HG02642 (cell line): ENCODE data around the gene KIRREL3.

Source experiments
- ATAC-seq: cut with Tn5 transposase; IDR thresholded peaks from one replicate; pipeline ENCODE4 v1.9.1; 2021; ENCODE audit warnings: mild to moderate bottlenecking; ENCODE audit not compliant: unreplicated experiment, poor library complexity

The KIRREL3 gene

DNA sequence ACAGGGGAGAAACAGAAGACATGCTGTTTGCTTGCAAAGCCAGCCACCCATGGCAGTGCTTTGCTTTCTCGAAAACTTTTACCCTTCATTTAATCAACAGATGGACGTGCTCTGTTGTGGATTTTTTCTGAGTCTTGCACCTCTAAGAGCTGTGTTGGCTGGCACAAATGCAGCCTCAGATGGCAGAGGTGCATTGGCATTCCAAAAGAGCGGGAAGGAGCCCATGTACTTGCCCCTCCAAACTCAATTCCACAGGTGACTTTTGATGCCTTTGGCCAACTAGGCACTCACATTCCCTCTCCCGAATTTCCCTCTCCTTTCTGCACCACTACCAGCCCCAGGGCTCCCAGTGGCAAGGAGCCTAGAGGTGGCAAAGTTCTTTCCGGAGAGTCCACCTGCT lies 1.2 kb downstream of the KIRREL3 start:
- no peak for ATAC-seq

DNA sequence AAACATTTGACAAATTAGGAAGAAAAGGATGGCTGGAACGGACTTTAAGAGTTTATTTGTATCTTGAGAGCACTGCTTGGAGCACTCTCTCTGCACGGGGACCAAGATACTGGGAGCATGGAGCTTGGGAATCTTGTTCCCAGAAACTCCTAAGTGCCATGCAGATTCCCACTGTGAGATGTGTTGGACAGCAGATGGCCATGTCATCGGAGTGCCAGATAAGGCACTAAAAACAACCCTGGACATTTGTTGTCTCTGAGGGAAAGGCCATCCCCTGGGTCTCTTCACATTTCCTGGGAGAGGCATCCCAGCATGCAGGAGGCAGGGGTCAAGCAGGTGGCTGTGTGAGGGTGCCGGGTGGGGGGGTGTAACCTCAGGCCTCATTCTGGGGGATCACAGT lies 2.9 kb downstream of the KIRREL3 start:
- ATAC-seq: no peak

GRCh38 chr11:126997196-126997595 lies 3.4 kb downstream of the KIRREL3 start:
- ATAC-seq: no peak

DNA sequence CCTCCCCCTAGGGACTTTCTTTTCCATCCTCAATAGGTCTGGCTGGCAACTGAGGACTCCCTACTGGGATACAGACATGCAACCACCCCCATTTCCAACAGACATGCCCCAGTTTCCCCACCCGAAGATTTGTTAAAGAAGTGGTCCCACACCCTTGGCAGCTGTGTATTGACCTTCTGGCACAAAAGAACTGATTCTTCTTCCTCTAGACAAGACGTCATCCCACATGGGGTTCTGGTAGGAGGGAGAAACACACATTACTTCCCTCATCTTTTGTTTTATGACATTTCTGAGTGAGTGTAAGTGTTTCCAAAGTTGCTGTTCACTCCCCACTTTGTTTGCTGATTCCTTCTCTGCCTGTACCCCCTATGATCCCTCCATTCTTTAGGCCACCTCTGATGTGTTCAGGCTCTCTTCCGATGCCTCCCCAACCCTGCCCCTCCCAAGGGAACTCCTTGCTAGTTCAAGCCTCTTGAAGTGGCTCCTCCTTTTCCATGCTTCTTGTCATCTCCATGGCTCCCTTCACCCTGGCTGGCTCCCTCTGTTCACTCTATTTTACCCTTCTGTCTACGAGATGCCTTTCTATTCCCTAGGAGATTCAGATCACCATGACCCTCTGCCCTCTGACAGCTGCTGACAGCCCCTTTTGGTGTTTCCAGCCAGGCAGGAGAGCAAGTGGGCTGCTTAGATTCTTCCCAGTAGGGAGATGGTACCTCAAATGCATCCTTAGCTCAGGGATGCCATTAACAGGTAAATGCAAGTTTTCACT lies 4.3 kb downstream of the KIRREL3 start:
- ATAC-seq: no peak

DNA sequence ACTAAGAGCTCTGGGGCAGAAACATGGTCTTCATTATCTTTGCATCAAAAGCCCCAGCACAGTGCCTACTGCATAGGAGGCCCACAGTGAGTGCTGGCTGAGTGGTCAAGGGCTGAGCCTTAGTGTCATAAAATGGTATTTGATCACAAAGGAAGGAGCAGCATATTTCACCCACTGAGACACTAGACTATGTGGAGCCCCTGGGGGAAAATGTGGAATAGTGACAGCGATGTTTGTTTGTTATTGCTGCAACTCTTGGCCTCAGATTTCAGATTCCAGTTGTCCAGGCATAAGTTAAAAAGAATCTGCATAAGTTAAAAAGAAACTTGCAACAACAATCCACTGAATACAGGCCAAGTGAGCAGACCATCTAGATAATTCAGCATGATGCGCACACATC lies 7.0 kb downstream of the KIRREL3 start:
- no peak for ATAC-seq

GRCh38 chr11:126992804-126993111 lies 7.8 kb downstream of the KIRREL3 start:
- ATAC-seq: no peak

GRCh38 chr11:126992065-126992803 lies 8.3 kb downstream of the KIRREL3 start:
- no peak for ATAC-seq

DNA sequence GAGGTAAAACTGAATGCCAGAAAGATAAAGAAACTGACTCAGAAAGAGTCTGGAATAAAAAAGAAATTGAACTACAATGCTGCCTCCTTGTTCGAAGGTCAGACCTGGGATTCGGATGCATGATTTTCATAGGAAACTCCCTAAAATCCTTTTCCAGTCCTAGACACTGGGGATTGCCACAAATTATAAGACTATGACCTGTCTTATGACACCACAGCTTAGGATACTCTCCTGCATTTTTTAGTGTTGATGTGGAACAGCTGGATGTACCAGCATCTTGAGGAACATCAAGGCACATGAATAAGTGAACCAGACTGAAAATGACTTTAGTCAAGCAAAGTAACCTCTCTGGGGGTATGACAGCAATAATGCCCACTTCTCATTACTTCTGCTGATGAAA lies 9.0 kb downstream of the KIRREL3 start:
- no peak for ATAC-seq

GRCh38 chr11:126990716-126991480 lies 9.7 kb downstream of the KIRREL3 start:
- ATAC-seq: no peak

GRCh38 chr11:126989942-126990715 lies 10.4 kb downstream of the KIRREL3 start:
- ATAC-seq: peak; percentile 83

- no peak for ATAC-seq
Measured at GRCh38 chr11:126988655-126989054, 11.9 kb downstream of the KIRREL3 start.

DNA sequence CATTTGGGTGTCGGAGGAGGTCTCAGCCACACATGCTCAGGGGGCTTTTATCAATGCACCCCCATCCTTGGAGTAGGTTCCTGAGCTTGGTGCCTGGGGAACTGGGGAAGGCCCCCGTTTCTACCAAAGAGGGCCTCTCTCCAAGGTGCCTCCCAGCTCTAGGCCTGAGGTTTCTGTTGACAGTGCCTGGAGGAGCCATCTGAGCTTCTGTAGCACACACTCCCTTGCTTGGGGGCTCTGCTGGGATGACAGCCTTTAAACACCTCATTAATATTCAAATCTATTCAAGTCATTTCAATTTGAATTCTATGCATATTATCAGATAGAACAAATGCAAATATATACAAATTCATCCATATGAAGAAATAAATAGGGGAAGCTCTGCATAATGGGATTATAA lies 18.9 kb downstream of the KIRREL3 start:
- ATAC-seq: no peak

GRCh38 chr11:126978911-126979310 lies 21.7 kb downstream of the KIRREL3 start:
- no peak for ATAC-seq

GRCh38 chr11:126978165-126978564 lies 22.4 kb downstream of the KIRREL3 start:
- no peak for ATAC-seq

GRCh38 chr11:126973051-126973450 lies 27.5 kb downstream of the KIRREL3 start:
- no peak for ATAC-seq

GRCh38 chr11:126971305-126971704 lies 29.3 kb downstream of the KIRREL3 start:
- no peak for ATAC-seq

- no peak for ATAC-seq
Measured at GRCh38 chr11:126969865-126970479, 30.6 kb downstream of the KIRREL3 start.

DNA sequence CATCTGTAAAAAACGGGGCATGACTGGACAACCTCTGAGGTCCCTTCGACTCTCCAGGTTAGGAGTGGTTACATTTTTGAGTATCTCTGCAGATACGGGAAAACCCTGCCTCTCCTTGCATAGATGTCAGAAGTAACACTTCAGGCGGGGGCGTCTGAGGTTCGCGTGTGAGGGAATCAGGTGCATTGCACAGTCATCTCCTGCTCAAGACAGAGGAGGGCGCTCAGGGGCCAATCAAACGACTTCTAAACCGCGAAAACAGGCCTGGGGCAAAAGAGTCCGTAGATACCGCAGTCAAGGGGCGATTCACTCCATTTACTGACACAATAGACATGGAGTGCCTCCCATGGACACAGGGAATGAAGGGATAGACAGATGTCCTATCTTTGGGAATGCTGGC lies 31.7 kb downstream of the KIRREL3 start:
- ATAC-seq: no peak

DNA sequence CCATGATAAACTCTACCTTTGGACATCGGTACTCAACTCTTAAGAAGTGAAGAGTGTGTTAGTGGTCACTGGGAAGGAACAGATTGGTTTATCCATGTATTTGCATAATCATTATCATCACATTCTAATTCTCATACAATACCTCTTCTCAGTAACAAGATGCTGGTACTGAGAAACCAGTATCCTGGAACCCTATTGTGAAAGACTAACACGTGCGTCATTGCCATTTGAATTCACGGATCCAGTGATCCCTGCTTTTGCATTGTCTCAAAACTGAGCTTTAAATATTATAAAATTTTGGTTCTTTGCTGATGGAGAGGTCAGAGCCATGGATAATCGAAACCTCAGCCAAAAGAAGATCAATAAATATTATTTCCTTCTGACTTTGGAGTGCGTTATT lies 35.2 kb downstream of the KIRREL3 start:
- ATAC-seq: no peak
